Stimulated activated CD8-positive, alpha-beta memory T cell treated with anti-CD3 and anti-CD28 coated beads, Interleukin-12 subunit alpha, Interleukin-12 subunit beta, amount 100 ng/mL, for 24 hours (primary cell): ENCODE measurements around the gene SMYD4.
"Not testable (repeated sequence)": the region's sequence is repeated elsewhere in the genome, so short reads cannot be mapped to it uniquely, and the experiment has no call there.

Source experiments
- DNase-seq: peaks from one replicate; pipeline ENCODE4 v3.0.0-alpha.2; 2020; ENCODE audit errors: extremely low read depth

The SMYD4 gene, protein sequence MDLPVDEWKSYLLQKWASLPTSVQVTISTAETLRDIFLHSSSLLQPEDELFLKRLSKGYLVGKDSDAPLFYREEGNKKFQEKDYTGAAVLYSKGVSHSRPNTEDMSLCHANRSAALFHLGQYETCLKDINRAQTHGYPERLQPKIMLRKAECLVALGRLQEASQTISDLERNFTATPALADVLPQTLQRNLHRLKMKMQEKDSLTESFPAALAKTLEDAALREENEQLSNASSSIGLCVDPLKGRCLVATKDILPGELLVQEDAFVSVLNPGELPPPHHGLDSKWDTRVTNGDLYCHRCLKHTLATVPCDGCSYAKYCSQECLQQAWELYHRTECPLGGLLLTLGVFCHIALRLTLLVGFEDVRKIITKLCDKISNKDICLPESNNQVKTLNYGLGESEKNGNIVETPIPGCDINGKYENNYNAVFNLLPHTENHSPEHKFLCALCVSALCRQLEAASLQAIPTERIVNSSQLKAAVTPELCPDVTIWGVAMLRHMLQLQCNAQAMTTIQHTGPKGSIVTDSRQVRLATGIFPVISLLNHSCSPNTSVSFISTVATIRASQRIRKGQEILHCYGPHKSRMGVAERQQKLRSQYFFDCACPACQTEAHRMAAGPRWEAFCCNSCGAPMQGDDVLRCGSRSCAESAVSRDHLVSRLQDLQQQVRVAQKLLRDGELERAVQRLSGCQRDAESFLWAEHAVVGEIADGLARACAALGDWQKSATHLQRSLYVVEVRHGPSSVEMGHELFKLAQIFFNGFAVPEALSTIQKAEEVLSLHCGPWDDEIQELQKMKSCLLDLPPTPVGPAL

DNA sequence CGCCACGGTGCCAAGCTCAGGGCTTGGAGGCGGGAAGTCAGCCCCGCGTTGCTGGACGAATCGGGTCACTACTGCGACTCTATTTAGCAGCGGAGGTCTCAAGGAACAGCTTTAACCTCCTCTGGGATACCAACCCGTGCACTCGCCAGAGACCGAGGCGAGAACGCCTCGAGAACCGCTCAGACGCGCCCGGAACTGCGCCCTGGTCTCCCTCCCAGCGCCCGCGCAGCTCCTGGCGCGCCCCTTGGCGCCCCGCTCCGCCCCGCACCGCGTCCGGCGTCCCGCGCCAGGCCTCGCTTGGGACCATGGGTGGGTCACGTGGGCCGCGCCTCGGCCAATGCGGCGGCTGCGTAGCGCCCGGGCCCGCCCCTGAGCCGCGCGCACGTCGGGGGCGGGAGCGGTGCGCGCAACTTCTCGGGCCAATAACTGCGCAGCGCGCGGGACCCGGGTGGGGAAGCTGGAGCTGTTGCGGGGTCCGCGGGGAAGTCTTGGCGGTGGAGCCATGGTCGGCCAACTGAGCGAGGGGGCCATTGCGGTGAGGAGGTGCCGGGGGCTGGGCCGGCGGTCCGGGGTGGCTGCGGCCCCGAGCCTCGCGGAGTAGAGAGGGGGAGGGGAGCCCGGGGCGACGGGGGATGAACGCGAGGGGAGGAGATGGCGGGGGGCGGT, at the start of gene SMYD4, which contains the start of gene RPA1:
TSS of gene SMYD4 (minus strand) at position 311 of the 666 bp plus-strand sequence. CDS start 1,908 bp downstream, outside the sequence.
TSS of gene RPA1 (plus strand) at position 414 of the 666 bp plus-strand sequence. CDS start at position 503, 89 bp downstream.
- peak; percentile 72 for DNase-seq

DNA sequence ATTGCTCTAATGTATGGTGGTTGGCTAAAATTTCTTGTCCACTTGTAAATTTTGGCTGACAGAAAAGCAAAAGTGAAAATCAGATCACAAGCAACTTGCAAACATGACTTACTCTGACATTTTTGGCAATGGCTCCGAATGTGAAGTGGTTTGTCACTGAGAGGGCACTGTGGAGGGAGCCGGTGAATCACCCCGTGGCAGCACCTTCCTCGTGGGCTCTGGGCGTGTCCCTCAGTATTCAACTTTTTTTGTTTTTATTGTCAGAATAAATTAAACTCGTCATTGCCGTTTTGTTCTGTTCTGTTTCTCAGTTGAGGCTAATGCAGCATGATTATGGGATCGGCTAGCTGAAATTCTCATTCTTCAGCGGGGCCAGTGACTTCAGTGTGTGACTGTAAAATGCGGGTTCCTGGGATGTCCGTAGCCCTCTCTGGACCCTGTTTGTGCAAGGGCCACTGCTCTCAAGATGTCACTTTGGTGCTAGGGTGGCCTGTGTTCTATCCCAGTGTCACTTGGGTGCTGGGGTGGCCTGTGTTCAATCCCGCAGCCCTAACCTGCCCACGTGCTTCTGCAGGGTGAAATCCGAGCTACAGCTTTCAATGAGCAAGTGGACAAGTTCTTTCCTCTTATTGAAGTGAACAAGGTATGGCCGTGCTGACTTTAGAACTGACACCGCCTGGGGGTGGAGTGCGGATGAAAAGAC, 48.9 kb upstream of the SMYD4 start:
- DNase-seq: no peak

DNA sequence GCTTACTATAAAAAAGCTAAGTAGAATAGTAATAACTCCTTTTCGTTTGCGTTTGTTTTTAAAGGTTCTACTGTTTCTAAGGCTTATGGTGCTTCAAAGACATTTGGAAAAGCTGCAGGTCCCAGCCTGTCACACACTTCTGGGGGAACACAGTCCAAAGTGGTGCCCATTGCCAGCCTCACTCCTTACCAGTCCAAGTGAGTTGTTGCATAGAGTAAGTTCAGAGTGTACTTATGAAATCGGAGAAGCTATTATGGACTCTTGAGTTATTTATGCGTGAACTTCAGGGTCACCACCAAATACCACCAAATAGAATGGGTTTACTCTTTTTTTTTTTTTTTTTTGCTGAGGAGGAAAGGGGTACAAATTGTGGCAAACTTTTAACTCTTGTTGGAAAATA, 45.9 kb upstream of the SMYD4 start:
- DNase-seq: no peak

DNA sequence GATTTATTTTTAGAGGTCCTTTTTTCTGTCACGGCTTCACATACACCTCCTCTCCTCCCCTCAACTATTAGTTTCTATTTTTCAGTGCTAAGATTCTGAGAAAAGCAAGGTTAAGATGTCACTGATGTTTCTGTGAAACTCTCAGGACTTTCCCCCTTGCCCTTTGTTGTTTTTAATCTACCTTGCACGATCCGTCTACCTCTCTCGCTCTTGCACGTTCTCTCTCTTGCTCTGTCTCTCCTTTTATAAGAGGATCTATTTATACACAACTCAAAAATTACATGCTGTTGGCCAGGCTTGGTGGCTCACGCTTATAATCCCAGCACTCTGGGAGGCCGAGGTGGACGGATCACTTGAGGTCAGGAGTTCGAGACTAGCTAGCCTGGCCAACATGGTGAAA, 43.7 kb upstream of the SMYD4 start:
- DNase-seq: no peak

DNA sequence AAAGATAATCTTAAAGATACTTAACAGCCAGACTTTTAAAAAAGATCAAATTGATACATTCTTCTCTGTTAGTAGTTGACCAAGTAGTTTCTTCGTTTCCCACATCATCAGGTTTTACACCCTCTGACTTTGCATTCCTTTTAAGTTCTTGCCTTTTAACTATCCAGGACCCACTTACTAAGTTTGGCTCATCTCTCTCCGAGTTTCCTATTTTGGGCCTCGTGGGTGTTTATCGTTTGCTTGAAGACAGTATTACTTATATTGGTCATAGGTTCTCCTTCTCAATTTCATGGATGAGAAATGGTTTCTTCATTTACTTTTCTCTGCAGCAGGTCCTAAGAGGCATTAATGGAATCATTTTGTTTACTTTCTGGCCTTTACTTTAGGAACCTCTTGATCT, 43.3 kb upstream of the SMYD4 start:
- no peak for DNase-seq

DNA sequence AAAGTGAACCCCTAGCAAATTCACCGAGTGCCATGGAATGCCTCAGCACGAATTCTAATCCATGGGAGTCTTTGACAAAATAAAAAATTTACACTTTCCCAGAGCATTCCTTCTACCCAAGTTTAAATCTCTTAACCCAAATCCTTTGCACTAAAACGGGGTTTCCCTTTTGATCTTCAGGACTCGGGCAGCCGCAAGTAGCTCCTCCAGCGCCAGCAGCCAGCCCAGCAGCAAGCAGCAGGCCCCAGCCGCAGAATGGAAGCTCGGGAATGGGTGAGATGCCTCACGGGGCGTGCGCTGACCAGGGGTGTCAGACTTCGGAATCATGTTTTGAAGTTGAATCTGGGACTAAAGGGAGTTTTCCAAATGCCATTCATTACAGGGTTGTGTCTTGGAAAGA, 42.6 kb upstream of the SMYD4 start:
- DNase-seq: no peak

DNA sequence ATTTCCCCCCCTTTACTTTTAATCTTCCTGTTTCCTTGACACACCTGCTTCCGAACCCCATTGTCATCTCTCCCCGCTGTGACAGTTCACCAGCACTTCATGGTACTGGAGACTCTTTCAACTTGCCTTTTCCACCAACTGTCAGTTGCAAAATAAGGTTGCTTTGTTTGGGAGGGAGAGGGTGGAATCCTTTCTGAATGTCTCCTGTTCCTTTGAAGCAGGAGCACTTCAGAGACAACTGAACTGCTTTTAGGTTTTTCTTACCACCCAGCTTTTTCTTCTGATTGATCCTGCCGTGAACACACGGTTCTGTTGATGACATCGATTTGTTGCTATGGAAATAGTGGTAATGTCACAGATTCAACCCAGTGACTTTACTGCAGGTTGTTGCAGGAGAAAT, 42.1 kb upstream of the SMYD4 start:
- DNase-seq: no peak

DNA sequence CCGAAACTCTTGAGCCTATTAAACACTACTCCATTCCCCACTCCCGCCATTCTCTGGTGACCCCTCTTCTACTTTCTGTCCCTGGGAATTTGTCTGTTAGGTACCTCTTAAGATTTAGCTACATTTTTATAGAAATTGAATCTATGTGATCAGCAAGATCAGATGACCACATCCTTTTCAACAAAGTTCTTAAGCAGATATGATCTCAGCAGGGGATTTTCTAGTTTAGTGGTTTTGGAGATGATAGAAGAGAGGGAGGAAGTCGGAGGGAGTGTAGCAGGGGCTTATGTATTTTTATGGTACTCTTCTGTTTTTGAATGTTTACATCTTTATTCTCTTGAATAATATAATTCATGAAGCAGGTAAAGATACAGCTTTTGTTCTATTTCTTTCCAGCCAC, 40.9 kb upstream of the SMYD4 start:
- DNase-seq: no peak

DNA sequence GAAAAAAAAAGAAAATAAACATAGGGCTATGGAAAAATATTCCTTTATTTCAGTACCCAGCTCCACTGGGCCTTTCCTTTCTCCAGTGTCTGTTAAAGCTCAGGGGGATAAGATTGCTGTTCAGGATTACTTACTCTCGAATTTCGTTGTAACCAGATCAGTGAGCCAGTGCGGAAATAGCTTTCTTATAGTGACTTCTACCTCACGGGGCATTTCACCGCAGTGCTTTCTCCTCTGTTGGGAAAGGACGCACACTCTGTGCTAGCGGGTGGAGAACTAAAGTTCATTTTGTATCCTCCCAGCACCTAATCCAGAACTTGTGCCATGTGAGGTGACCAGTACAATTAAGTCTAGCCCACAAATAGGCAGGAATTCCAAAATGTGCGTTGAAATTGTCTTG, 38.4 kb upstream of the SMYD4 start:
- DNase-seq: no peak

DNA sequence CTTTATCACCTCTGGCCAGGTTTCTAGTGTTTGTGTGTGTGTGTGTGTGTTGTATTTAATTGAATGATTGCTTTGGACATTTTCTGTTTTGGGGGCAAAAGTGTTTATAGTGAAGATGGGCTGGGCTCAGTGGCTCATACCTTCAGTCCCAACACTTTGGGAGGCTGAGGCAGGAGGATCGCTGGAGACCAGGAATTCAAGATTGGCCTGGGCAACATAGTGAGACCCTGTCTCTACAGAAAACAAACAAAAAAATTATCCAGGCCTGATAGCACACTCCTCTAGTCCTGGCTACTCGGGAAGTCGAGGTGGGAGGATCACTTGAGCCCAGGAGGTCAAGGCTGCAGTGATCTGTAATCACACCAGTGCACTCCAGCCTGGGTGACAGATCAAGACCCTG, 37.6 kb upstream of the SMYD4 start:
- no peak for DNase-seq

DNA sequence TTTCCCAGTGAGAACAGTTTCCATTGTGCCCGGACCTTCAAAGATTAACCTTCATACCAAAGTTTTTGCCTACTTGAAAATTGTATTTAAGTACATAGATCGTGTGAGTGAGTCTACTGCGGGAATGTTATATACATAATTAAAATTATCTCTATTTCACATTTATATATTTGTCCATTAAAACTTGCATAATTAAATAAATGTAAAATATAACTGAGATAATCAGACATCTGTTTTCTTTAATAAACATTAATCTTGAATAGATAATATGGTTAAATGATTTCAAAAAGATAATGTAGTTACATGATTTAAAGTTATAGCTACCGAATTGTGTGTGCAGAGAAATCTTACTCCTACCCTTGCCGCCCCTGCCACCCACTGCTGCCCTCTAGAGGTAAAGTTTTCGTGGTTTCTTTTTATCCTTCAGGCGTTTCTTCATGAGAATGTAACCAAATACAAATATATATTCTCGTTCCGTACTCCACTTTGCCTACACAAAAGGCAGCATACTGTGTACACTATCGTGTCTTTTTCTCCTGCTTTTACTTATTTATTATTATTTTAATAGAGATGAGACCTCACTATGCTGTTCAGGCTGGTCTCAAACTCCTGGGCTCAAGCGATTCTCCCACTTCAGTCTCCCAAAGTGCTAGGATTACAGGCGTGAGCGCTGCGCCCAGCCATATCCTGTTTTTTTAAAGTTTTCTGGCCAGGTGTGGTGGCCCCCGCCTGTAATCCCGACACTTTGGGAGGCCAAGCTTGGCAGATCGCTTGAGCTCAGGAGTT, 35.7 kb upstream of the SMYD4 start:
- no peak for DNase-seq

DNA sequence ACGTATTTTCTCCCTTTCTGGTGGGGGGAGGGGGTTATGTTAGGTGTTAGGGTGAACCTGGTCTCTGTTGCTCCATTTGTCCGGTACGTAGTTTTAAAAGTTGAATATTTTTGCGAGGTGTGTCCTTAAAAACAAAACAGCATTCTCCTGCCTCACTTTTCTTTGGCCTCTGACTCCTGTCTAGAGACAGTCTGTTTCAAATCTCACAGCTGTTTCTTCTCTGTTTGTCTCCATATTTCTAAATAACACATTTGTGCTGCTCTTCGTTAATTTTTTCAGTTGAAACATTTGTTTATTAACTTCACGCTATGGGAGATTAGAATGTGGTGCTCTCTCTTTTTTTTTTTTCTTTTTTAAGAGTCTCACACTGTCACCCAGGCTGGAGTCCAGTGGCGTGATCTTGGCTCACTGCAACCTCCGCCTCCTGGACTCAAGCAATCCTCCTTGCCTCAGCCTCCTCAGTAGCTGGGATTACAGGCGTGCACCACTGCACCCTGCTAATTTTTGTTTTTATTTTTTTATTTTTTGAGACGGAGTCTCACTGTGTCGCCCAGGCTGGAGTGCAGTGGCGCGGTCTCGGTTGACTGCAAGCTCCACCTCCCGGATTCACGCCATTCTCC, 31.8 kb upstream of the SMYD4 start:
- no peak for DNase-seq

DNA sequence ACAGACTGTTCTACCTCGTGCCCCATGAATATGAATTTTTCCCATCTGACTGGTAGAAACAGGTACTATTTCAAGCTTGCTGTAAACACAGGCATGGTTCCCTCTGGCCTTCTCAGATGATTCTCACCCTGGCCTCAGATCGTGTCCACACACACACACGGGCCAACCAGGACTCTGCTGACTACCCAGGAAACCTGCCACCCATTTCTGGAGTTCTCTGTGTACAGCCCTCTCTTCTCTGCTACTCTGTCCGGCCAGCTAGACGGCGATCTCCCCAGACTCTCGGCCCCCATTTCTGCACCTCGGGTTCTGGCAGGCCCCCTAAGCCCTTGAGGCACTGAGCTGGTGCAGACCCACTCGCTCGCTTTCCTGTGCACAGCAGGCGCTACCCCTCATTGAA, 31.3 kb upstream of the SMYD4 start:
- DNase-seq: no peak

DNA sequence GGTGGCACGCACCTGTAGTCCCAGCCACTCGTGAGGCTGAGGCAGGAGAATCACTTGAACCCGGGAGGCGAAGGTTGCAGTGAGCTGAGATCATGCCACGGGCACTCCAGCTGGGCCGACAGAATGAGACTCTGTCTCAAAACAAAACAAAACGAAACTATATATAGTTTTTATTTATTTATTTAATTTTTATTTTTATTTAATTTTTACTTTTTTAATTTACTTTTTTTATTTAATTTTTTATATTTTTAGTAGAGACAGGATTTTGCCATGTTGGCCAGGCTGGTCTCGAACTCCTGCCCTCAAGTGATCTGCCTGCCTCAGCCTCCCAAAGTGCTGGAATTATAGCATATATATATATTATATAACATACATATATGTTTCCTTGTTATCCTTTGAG, 26.8 kb upstream of the SMYD4 start:
- not testable (repeated sequence) for DNase-seq

DNA sequence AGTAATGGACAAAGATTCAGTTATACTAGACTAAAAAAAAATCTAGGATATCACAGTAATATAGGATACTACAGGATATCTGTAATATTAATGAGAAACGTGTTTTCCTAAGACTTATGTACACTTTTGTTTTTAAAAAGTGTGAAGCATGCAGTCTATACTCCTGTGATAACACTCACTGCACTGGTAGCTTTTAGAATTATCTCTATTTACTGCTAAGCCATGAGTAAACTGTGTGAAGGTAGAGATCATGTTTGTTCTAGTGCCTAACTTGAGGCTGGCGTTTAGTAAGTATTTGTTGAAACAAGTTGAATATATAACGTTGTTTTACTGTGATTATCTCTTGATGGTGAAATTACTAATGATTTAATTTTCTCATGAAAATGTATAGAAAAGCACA, 24.0 kb upstream of the SMYD4 start:
- no peak for DNase-seq

DNA sequence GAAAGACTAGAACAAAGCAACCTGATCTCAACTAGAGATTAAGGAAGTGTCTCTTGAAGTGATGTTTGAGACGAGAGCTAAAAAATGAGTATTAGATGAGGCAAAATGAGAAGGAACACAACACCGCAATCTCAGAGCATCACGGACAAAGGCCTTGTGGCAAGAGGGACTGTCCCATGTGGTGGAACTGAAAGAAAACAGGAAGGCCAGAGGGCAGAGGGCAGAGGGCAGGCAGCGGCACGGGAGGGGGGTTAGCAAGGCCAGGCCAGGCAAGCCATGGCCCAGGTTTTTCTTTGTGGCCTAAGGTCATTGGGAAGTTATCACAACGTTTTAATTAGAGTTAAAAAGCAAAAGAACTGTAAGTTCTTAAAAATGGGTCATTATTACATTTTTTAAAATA, 22.6 kb upstream of the SMYD4 start:
- no peak for DNase-seq

DNA sequence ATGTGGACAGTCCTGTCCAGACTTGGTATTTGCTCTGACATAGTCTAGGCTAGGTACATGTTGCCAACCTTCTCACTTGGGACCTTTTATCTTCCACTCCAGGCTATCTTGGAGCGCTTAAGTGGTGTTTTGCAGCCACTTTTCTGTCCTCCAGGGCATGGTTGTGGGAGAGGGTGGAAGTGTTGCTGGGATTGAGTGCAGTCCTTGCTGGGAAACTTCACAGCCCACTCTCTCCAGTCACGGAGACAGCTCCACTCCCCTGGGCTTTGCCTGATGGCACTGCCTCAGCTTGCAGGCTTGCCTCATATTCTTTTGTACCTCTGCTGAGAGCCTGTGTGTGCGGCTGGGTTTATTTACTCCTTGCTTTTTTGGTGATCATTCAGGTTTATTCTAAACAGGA, 17.5 kb upstream of the SMYD4 start:
- DNase-seq: no peak

DNA sequence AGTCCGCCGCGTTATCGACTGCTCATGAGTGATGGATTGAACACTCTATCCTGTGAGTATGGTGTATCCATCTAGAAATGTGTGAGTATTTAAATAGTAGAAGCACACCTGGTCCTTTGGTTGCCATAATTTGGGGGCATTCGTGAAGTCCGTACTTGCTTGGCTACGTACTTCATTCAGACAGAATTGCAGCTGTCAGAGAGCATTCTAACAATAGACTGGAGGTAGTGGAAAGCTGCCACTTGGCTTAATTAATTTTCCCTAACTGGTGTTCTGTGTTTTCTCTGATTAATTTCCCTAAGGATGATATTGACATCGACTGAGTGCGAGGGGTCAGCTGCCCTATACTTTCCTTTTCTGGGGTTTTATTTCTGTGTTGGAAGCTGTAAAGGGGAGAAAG, 14.2 kb upstream of the SMYD4 start:
- no peak for DNase-seq

DNA sequence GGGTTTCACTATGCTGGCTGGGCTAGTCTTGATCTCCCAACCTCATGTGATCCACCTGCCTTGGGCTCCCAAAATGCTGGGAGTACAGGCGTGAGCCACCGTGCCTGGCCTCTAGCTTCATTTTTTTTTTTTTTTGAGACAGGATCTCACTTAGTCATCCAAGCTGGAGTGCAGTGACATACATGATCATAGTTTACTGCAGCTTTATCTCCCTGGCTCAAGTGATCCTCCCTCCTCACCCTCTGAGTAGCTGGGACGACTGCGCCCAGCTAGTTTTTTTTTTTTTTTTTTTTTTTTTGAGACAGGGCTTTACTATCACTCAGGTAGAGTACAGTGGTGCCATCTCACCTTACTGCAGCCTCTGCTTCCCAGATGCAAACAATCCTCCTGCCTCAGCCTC, 9.8 kb upstream of the SMYD4 start:
- DNase-seq: no peak

DNA sequence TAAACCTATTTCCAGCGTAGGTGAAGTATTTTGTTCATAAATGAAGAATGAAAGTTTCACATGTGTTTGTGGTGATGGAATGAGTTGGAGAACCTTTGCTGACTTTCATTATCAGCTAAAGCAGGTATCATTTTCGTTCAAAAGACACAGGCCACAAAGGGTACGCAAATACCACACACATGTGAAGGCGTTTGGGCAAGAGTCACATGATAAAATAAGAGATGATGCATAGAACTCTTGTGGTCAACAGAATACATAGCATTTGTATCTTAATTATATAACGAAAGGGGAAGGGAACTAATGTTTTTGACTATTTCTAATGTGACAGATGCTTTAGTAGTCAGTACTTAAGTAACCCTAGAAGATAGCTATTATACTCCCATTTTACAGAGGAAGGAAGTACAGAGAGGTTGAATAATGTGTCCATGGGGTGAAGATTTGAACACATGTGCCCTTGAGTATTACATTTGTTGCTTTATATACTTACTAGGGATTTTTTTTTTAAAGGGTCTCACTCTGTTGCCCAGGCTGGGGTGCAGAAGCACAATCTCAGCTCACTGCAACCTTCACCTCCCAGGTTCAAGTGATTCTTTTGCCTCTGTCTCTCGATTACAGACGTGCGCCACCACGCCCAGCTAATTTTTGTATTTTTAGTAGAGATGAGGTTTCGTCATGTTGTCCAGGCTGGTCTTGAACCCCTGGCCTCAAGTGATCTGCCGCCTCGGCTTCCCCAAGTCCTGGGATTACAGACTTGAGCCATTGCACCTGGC, 4.9 kb upstream of the SMYD4 start:
- DNase-seq: no peak
